Measurements from ENCODE around the gene INF2. TPM values are rescaled to one million over a fixed set of nuclear protein-coding genes. Genes with fewer than 3 reads are reported as not detected.

Gene INF2
- total RNA-seq, 4 donors from 2014 or later: 39.9 to 199 (median 72.4) TPM

DNA sequence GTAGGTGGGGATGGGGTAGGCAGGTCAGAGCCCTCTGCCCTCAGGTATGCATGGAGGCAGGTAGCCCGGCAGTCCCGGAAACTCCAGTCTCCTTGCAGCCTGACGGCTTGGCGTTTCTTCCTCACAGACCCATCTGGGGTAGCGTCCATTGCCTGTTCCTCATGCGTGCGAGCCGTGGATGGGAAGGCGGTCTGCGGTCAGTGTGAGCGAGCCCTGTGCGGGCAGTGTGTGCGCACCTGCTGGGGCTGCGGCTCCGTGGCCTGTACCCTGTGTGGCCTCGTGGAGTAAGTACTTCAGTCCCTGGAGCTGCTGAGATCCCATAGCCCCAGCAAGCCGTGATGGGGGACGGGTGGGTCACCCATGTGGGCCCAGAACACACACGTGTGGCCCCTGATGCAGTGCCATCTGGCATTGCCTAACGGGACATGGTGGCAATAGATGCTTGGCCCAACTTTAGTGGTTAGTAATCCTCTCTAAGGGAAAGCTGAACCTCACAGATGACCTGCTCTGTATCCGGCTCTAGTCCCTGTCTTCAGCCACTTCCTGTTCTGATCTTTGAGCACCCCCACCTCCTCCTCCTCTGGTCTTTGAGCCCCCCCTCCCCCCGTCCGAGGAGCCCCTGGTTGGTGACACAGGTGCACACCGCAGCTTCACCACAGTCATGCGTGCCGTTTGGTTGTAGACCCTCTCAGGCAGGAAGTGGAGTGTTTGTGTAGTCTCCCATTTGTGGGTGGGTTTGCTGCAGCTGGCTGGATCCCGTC is 67.2 kb downstream of the INF2 start:
- no peak for TF ChIP-seq CTCF (IDR thresholded peaks at IDR 0.05; ENCODE audit: low read depth)

GRCh38 chr14:104757238-104757585 is 67.8 kb downstream of the INF2 start:
- TF ChIP-seq CTCF (IDR thresholded peaks at IDR 0.05; ENCODE audit: low read depth): no peak

GRCh38 chr14:104757681-104758392 is 68.4 kb downstream of the INF2 start:
- no peak for TF ChIP-seq CTCF (IDR thresholded peaks at IDR 0.05; ENCODE audit: low read depth)

DNA sequence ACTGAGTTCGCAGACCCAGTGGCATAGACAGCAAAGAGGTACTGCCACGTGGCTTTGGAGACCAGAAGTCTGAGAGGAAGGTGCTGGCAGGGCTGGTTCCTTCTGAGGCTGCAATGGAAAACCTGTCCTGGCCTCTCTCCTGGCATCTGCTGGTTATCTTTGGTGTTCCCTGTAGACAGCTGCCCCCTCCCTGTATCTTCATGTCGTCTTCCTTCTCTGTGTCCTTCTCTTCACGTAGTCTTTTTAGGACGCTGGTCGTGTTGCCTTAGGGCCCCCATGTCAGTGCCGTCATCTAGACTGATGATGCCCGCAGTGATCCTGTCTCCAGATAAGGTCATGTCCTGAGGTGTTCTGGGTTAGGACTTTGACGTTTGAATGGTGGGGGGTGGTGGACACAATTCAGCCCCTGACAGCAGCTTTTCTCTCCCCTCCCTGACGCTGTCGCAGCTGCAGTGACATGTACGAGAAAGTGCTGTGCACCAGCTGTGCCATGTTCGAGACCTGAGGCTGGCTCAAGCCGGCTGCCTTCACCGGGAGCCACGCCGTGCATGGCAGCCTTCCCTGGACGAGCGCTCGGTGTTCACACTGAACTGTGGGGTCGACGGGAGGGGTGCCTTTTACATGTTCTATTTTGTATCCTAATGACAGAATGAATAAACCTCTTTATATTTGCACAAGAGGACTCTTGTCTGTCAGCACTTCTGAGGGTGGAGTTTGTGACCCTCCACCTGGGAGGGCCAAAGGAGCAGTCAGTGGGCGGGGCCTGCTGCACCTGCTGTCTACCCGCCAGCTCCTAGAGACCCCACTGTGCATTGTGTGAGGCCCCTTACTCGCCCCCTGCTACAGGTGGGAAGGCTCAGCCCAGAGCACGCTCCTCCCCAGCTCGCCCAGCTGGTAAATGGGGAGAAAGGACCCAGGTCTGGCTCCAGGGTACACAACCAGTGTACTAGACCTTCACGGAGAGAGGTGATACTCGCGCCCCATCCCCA is 69.9 kb downstream of the INF2 start:
- no peak for TF ChIP-seq CTCF (IDR thresholded peaks at IDR 0.05; ENCODE audit: low read depth)

DNA sequence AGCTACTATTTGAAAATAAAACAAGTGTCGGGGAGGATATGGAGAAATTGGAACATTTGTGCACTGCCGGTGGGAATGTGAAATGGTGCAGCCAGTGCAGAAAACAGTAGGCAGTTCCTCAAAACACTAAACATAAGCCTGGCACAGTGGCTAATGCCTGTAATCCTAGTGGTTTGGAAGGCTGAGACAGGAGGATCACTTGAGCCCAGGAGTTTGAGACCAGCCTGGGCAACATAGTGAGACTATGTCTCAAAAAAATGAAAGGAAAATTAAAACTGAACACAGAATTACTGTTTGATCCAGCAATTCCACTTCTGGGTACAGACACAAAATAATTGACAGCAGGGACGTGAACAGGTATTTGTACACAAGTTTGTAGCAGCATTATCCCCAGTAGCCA is 76.1 kb downstream of the INF2 start:
- no peak for TF ChIP-seq CTCF (IDR thresholded peaks at IDR 0.05; ENCODE audit: low read depth)

GRCh38 chr14:104766256-104766862 is 76.9 kb downstream of the INF2 start:
- no peak for TF ChIP-seq CTCF (IDR thresholded peaks at IDR 0.05; ENCODE audit: low read depth)
